Mucosa of descending colon (tissue), 3 donors: ENCODE measurements around the gene BICC1. TPM values are rescaled to one million over a fixed set of nuclear protein-coding genes. Genes with fewer than 3 reads are reported as not detected.

ENCODE experiments used
- ATAC-seq: fragments of 200-7000 bp; cut with Tn5 transposase; one replicate; pipeline ENCODE4 v1.9.1; 2020; ENCODE audit warnings: mild to moderate bottlenecking, moderate library complexity
- DNase-seq, 3 donors: peaks; one replicate each; pipeline ENCODE4 v3.0.0-alpha.2; 2020
- H3K36me3 ChIP-seq: fragments of 200-600 bp; one replicate; pipeline ENCODE4 v1.8.0; 2021; ENCODE audit warnings: low read depth, mild to moderate bottlenecking
- H3K4me1 ChIP-seq: fragments of 200-600 bp; one replicate; pipeline ENCODE4 v1.8.0; 2021; ENCODE audit warnings: low read depth, mild to moderate bottlenecking
- H3K4me3 ChIP-seq: fragments of 200-600 bp; one replicate; pipeline ENCODE4 v1.8.0; 2021; ENCODE audit warnings: mild to moderate bottlenecking
- H3K9me3 ChIP-seq: fragments of 200-600 bp; one replicate; pipeline ENCODE4 v1.8.0; 2021; ENCODE audit warnings: mild to moderate bottlenecking
- CTCF ChIP-seq: fragments of 200-600 bp; IDR thresholded peaks from one replicate; pipeline ENCODE4 v1.8.0; 2022; ENCODE audit warnings: antibody characterized with exemption, mild to moderate bottlenecking
- intact Hi-C, 2 donors: fragments of 100-400 bp; cut with DNase I in 1 of 2; cut with micrococcal nuclease in 1 of 2; formaldehyde crosslinking; loops; one replicate each; pipeline versions ENCODE4 v1.11.0 to v1.11.1; 2022; cut with DNase I, micrococcal nuclease
- total RNA-seq, 3 donors: library from RNA; stranded (reverse); fragmentation: NEBNext Ultra II Directional in 2 of 3; extraction: Animal tissue kit (Norgen Biotek cat#: 25700) in 2 of 3; gene quantifications; one replicate each; pipeline versions ENCODE4 v1.2.1 to v1.2.4, GENCODE V29; 2021 to 2023
- donor health status: DM: no; HTN: no; CAD: no; lungs with moderate emphysema.
- donor health status: DM: no; HTN: no; CAD: no.
- donor health status: DM: no; HTN: yes; CAD: no.

BICC1 gene
- total RNA-seq, 3 donors from 2014 or later, result 1.1 to 5.9 (median 3.5) TPM

GRCh38 chr10:58714409-58714808, 201.7 kb downstream of the BICC1 start:
- DNase-seq (no peak), ATAC-seq (no peak)
- no peaks in the 10 kb centered on the region for H3K4me1 ChIP-seq
- H3K36me3 ChIP-seq, result no peaks in the 10 kb centered on the region
- H3K9me3 ChIP-seq, result no peaks in the 10 kb centered on the region
- H3K4me3 ChIP-seq, result no peak overlapping the region
- TF ChIP-seq CTCF, result no peak
- intact Hi-C loops, result no loop called here

GRCh38 chr10:58715061-58715460, 202.4 kb downstream of the BICC1 start:
- Histone ChIP-seq H3K4me1 (no peaks in the 10 kb centered on the region), H3K9me3 (no peaks in the 10 kb centered on the region), H3K4me3 (no peak overlapping the region), H3K36me3 (no peaks in the 10 kb centered on the region)
- no peak for ATAC-seq
- no peak for TF ChIP-seq CTCF
- DNase-seq, result no peak
- intact Hi-C loops, result no loop called here

GRCh38 chr10:58718596-58718995, 205.9 kb downstream of the BICC1 start:
- intact Hi-C loops, result no loop called here
- Histone ChIP-seq H3K4me1 (no peaks in the 10 kb centered on the region), H3K9me3 (no peaks in the 10 kb centered on the region), H3K4me3 (no peak overlapping the region), H3K36me3 (no peaks in the 10 kb centered on the region)
- DNase-seq, result no peak
- no peak for TF ChIP-seq CTCF
- no peak for ATAC-seq

- ATAC-seq, result no peak
- H3K4me3 ChIP-seq, result no peak overlapping the region
- H3K36me3 ChIP-seq, result no peaks in the 10 kb centered on the region
- no peak for TF ChIP-seq CTCF
- intact Hi-C loops, result no loop called here
- DNase-seq, result no peak
- no peaks in the 10 kb centered on the region for H3K9me3 ChIP-seq
- H3K4me1 ChIP-seq, result no peaks in the 10 kb centered on the region
Observed at GRCh38 chr10:58721601-58722281, 209.1 kb downstream of the BICC1 start.

- Histone ChIP-seq H3K9me3 (no peaks in the 10 kb centered on the region), H3K36me3 (no peaks in the 10 kb centered on the region), H3K4me3 (no peak overlapping the region), H3K4me1 (no peaks in the 10 kb centered on the region)
- intact Hi-C loops, result no loop called here
- ATAC-seq (no peak), DNase-seq (no peak)
- no peak for TF ChIP-seq CTCF
Observed at GRCh38 chr10:58723186-58723585, 210.5 kb downstream of the BICC1 start.

- Histone ChIP-seq H3K36me3 (no peaks in the 10 kb centered on the region), H3K4me1 (no peaks in the 10 kb centered on the region), H3K9me3 (no peaks in the 10 kb centered on the region), H3K4me3 (no peak overlapping the region)
- TF ChIP-seq CTCF, result no peak
- ATAC-seq, result no peak
- DNase-seq, result no peak
- intact Hi-C loops, result no loop called here
Observed at GRCh38 chr10:58723966-58724365, 211.3 kb downstream of the BICC1 start.
